GM21529 (cell line): ENCODE measurements around the gene DTWD2.

Experiments
- ATAC-seq: cut with Tn5 transposase; IDR thresholded peaks from one replicate; pipeline ENCODE4 v1.9.1; 2021; ENCODE audit not compliant: unreplicated experiment

DTWD2 gene, protein sequence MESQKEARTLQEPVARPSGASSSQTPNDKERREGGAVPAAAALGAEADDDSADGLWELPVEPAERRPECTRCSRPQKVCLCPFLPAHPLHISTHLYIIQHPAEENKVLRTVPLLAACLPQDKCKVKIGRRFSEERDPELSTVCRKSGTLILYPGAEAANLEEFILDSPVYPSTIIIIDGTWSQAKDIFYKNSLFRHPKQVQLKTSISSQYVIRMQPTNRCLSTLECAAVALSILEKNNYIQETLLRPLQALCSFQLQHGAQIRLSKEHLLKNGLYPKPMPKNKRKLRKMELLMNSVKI

DNA sequence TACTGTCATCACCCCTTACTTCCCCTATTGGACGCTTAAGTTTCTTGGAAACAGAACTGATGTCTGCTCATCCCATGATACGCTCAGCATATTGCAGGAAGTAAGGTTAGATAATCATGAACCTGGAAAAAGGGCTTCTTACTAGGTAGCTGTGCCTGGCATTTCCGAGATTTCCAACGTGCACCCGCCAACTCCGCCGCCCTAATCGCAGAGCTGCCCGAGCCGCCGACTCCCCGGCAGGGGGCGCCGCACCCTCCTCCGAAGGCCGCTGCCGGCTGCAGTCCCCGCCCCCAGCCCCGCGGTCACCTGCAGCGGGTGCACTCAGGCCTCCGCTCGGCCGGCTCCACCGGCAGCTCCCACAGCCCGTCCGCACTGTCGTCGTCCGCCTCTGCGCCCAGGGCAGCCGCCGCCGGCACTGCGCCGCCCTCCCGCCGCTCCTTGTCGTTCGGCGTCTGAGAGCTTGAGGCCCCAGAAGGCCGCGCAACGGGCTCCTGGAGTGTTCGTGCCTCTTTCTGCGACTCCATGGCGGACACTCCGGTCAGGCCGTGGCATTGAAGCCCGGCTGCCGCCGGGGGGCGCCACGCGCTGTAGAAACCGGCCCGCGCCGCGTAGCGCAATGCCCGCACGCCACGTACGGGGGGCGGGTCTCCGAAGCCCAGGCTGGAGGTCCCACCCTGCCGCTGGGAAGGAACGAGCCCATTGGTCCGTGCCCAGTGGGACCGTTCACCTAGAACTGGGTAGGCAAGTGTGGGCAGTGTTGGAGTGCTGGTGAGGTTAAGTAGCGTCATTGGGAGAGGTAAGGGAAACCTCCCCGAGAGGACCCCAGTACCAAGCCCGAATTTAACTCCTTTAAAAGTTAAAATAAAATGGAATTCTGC, at the start of gene DTWD2:
Gene DTWD2, minus strand, starts transcription at position 560 of the 878 bp plus-strand sequence. Its CDS starts 36 bp downstream, at position 524.
- ATAC-seq = peak; percentile 92

DNA sequence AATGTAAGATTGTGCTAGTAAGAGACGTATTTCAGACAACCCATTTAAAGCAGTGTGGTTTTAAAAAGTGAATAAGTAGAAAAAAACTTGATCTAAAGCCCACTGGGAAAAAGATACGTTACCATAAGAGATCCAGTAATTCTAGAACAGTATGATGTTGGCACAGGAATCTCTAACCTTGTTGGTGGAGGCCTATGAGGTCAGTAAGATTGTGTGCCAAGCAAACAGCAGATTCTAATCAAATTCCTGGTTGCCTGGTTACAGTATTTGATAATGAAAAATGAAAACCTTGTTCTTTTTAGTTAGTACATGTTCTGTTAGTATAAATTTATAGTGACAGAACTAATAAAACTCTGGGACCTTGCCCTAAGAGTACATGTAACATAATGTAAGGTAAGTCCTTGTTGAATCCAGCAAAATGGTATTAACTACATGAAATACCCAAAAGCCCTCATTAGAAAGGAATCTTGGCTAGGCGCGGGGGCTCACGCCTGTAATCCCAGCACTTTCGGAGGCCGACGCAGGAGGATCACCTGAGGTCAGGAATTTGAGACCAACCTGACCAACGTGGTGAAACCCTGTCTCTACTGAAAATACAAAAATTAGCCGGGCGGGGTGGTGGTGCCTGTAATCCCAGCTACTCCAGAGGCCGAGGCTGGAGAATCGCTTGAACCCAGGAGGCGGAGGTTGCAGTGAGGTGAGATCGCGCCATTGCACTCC, 49.3 kb upstream of the DTWD2 start:
- no peak for ATAC-seq

DNA sequence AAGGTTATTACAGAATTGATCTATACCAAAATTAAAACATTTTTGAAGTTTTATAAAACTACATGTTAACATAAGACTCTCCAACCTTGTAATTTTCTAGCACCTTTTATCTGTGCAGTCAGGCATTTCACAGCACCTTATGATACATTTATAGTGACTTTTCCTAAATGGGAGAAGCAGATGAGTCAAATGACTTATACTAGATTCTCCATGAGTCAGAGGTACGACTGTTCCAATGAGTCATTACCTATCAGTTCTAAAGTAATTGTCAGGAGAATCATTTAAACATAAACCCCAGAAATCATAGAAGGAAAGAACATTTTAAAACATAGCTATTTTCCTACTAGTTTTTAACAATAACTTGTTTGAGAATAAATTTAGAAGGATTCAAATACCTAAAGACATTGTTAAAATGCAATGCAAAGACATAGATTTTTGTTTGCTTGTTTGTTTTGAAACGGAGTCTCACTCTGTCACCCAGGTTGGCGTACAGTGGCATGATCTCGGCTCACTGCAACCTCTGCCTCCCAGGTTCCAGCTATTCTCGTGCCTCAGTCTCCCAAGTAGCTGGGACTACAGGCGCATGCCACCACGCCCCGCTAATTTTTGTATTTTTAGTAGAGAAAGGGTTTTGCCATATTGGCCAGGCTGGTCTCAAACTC, 47.9 kb upstream of the DTWD2 start:
- no peak for ATAC-seq

- no peak for ATAC-seq
These were observed 44.8 kb upstream of the DTWD2 start for GRCh38 chr5:119033135-119033534.

GRCh38 chr5:119032656-119033055, 44.3 kb upstream of the DTWD2 start:
- no peak for ATAC-seq

- peak; percentile 55 for ATAC-seq
These were observed 43.6 kb upstream of the DTWD2 start for GRCh38 chr5:119031905-119032304.

DNA sequence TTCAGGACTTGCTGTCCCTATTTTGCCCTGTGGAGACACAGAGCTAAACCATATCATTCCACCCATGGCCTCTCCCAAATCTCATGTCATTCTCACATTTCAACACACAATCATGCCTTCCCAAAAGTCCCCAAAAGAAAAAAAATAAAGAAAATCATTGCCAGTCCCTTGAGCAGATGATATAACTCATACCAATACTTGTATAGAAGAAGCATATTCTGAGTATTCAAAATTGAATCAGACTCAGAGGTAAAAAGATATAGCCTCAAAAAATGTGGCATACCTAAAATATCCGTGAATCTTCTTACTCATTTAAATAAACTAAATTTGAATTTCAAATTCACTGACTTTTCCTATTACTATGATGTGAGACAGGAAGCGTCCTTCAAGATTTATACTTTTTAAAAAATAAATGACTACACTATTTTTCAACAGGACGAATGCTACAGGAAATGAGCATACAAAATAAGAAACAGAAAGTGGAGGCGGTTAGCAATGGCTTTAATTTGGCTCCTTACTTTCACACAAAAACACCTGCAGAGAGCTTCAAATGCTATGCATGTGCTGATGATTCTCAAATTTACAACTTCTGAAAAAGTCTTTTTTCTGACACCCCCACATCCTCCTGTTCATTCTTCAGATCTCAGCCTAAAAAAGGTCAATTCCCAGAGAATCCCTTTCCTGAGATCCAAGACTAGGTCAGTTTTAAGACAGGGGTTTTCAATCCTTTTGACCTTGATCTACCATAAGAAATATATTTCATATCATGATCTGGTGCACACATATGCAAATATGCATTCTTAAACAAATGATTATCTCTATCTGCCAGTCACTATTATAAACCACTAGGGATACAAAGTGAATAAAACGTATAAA, 42.9 kb upstream of the DTWD2 start:
- peak; percentile 83 for ATAC-seq

GRCh38 chr5:119028575-119028974, 40.2 kb upstream of the DTWD2 start:
- ATAC-seq = no peak

- no peak for ATAC-seq
These were observed 34.4 kb upstream of the DTWD2 start for GRCh38 chr5:119022773-119023172.

- peak; percentile 76 for ATAC-seq
These were observed 33.8 kb upstream of the DTWD2 start for GRCh38 chr5:119022017-119022745.

GRCh38 chr5:119021149-119021732, 32.9 kb upstream of the DTWD2 start:
- ATAC-seq = no peak

DNA sequence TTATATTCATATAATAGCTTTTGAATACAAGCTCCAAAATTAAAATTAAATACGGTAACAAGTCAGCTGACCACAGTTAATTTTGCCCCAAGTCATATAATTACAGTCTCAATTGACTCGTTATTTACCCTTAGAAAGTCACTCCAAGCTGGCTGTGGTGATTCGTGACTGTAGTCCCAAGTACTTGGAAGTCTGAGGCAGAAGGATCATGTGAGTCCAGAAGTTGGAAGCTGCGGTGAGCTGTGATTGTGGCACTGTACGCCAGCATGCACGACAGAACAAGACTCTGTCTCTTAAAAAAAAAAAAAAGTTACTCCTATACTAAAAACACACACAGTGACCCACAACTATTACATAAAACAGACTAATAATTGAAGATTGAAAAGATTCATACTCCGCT, 31.6 kb upstream of the DTWD2 start:
- ATAC-seq = no peak

DNA sequence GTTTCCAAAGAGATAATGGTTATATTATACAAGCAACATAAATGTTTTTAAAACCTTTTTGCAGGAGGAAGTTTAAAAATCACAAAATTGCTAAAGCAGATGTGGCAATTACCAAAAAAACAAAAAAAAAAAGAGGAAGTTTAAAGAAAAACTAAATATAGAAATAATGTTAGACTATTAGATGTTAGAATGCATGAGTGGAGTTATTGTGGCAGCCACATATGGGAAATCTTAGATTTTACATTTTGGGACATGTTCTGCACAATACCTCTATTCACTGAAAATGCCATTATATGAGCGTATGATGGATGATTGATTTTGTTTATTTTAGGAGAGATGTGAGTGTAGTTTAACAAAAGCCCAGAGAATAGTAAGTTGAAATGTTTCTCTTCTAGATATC, 31.2 kb upstream of the DTWD2 start:
- no peak for ATAC-seq

DNA sequence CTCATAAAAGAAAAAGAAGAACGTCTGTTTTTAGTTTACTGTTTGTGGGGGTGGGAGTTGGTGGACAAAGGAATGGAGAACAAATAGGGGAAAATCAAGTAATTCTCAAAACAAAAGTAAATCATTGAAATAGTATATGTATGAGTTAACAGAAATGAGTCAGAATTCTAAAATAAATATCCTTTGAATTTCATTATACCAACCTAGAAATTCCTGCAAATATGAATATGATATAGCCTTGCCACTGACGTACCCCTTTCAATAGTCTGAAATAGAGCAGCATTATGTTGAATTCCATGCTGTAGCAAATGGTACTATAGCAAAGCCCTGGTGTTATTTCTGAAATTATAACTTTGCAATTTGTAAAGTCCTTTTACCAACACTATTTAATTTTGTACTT, 29.6 kb upstream of the DTWD2 start:
- ATAC-seq = no peak

- peak; percentile 69 for ATAC-seq
These were observed 27.9 kb upstream of the DTWD2 start for GRCh38 chr5:119016125-119016774.

- no peak for ATAC-seq
These were observed 22.8 kb upstream of the DTWD2 start for GRCh38 chr5:119011186-119011585.

GRCh38 chr5:119010206-119010605, 21.9 kb upstream of the DTWD2 start:
- ATAC-seq = no peak

DNA sequence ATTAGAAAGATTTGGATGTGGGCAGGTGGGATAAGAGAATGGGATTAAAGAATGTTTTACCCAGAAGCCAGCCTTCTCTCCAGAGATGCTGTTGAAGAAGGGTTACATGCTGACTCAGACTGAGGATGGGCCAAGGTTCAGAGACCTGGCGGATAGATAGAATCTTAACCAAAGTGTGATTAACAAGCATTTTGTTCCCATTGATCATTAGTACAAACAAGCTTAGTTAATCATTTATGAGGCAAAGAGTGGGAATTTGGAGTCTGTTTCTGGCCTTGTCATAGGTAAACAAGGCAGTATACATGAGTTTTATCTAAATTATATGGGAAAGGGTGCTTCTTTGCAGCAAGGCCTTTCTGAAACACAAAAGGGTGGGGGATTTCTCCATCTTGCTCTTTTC, 20.8 kb upstream of the DTWD2 start:
- no peak for ATAC-seq

- no peak for ATAC-seq
These were observed 11.3 kb upstream of the DTWD2 start for GRCh38 chr5:118999696-119000095.
